GM13977 (cell line): ENCODE results near the gene RUNX3.

Experiments
- DNase-seq: peaks from one replicate; pipeline ENCODE4 v3.0.0; 2012; ENCODE audit warnings: low spot score
- in situ Hi-C: fragments of 300-500 bp; cut with MboI; formaldehyde crosslinking; loops from one replicate; pipeline ENCODE4 v1.12.0; 2022; ENCODE audit warnings: low sequenced_read_pairs, low pct_unique_long_range_greater_than_20kb, mixed read lengths, inconsistent platforms; ENCODE audit not compliant: unreplicated experiment
- TF ChIP-seq, protein P1 (sequence below): IDR thresholded peaks from 2 replicates; pipeline ENCODE4 v1.5.1; 2012; ENCODE audit warnings: mild to moderate bottlenecking, control low read depth; ENCODE audit not compliant: insufficient read depth; ENCODE audit errors: extremely low read depth, missing control alignments

The RUNX3 gene

GRCh38 chr1:24963099-24963872 is 33.2 kb upstream of the RUNX3 start:
- TF ChIP-seq, protein P1, sequence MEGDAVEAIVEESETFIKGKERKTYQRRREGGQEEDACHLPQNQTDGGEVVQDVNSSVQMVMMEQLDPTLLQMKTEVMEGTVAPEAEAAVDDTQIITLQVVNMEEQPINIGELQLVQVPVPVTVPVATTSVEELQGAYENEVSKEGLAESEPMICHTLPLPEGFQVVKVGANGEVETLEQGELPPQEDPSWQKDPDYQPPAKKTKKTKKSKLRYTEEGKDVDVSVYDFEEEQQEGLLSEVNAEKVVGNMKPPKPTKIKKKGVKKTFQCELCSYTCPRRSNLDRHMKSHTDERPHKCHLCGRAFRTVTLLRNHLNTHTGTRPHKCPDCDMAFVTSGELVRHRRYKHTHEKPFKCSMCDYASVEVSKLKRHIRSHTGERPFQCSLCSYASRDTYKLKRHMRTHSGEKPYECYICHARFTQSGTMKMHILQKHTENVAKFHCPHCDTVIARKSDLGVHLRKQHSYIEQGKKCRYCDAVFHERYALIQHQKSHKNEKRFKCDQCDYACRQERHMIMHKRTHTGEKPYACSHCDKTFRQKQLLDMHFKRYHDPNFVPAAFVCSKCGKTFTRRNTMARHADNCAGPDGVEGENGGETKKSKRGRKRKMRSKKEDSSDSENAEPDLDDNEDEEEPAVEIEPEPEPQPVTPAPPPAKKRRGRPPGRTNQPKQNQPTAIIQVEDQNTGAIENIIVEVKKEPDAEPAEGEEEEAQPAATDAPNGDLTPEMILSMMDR, result peak; percentile 48
- in situ Hi-C loops, result loop anchor here (10.0 kb wide), 1 partner anchor 62 kb away; no protein-coding TSS in a partner anchor
- no peak for DNase-seq

GRCh38 chr1:24961961-24962861 is 32.1 kb upstream of the RUNX3 start:
- DNase-seq, result no peak
- in situ Hi-C loops, result loop anchor here (10.0 kb wide), 1 partner anchor 63 kb away; no protein-coding TSS in a partner anchor
- TF ChIP-seq, protein P1, result peak; percentile 50

DNA sequence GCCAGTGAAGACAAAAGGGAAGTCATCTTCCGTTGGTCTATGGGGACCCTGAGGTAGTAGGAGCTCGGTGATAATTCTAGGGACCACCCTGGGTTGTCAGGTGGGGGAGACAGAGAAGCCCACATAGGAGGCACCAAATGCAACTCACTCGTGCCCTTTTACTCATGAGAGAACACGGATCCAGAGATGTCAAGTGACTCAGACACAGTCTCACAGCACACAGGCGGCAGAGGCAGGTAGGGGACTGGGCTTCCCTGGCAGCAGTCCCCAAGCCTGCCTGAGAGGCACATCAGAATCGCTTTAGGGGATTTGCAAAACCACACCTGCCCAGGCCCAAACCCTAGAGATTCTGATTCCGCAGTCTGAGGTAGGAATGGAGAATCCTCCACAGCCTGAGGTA is 31.3 kb upstream of the RUNX3 start:
- in situ Hi-C loops, result loop anchor here (10.0 kb wide), 1 partner anchor 63 kb away; no protein-coding TSS in a partner anchor
- DNase-seq, result no peak
- TF ChIP-seq, protein P1, result no peak

DNA sequence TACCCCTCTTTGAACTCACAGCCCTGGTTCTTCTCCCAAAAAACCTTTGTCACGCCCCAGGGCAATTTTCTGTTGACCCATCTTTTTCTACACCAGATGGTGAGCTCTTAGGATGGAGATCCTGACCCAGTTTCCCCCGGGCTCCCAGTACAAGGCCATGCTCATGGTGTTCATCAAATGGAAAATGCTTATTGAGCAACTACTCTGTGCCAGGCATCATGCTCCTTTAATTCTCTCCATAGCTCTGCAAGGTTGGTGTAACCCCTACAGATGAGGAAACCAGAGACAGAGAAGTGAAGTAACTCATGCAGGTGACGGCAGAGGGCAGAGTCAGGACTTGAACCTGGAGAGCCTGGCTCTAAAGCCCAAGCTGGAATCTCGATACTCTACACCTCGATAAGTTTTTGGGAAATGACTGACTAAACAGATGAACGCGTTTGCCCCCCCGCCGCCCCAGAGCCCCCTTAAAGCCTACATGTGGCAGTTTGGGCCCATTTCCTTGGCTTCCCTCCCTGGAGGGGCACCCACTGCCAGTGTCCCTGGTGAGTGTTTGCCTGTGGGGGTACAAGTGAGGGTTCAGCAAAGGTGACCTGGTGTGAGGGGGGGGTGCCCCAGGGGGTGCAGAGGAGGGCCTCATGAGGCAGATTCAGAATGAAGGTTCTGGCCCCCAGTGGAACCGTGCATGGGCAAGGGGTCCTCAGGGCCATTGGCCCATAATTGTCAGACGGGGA is 30.2 kb upstream of the RUNX3 start:
- in situ Hi-C loops, result loop anchor here (10.0 kb wide), 1 partner anchor 65 kb away; no protein-coding TSS in a partner anchor
- TF ChIP-seq, protein P1, result no peak
- no peak for DNase-seq

DNA sequence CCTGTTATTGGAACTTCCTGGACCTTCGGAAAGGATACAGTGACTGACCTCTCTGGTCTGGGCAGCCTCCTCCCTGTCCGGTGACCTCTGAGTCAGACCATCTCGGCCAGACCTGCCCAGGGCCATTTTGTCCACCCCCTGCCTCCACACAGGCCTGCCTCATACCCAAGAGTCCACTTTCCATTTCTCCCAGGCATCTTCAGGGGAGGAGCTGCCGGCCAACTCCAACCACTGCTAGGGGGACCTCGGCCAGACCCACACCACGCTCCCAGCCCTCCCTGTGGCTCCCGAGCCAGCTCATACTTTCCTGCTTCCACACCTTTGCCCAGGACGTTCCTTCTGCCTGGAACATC is 29.5 kb upstream of the RUNX3 start:
- TF ChIP-seq, protein P1, result no peak
- no peak for DNase-seq
- in situ Hi-C loops, result no loop called here
